Activated CD4-positive, alpha-beta T cell treated with anti-CD3 and anti-CD28 coated beads, Interleukin-2, amount 10 ng/mL, durations not matched to agents 7 days and 5 days (primary cell): ENCODE results near the gene SERBP1. TPM values are rescaled to one million over a fixed set of nuclear protein-coding genes. Genes with fewer than 3 reads are reported as not detected.
A peak's percentile ranks its signal among the peaks of the same experiment; 100 is the strongest.

Experiments
- CTCF ChIA-PET: fragments of 350-600 bp; sonication (Branson Sonifier 250); formaldehyde crosslinking; loops from one replicate; lab custom pipeline; 2021; ENCODE audit warnings: antibody characterized with exemption; lab: Charles Lee
- POLR2A ChIA-PET: fragments of 350-600 bp; sonication (Branson Sonifier 250); formaldehyde crosslinking; loops from one replicate; lab custom pipeline; 2021; ENCODE audit warnings: antibody characterized with exemption; lab: Charles Lee
- DNase-seq: peaks from one replicate; pipeline ENCODE4 v3.0.0-alpha.2; 2020
- H3K27ac Mint-ChIP-seq: one replicate; pipeline ENCODE4 v1.8.0; 2021; ENCODE audit warnings: mild to moderate bottlenecking, moderate library complexity, mixed read lengths
- H3K27me3 Mint-ChIP-seq: one replicate; pipeline ENCODE4 v1.8.0; 2021; ENCODE audit warnings: mixed read lengths
- H3K36me3 Mint-ChIP-seq: one replicate; pipeline ENCODE4 v1.8.0; 2021; ENCODE audit warnings: low read depth, mixed read lengths
- H3K4me1 Mint-ChIP-seq: one replicate; pipeline ENCODE4 v1.8.0; 2021; ENCODE audit warnings: mixed read lengths
- H3K4me3 Mint-ChIP-seq: one replicate; pipeline ENCODE4 v1.8.0; 2021; ENCODE audit warnings: mild to moderate bottlenecking, moderate library complexity, mixed read lengths
- H3K9me3 Mint-ChIP-seq: one replicate; pipeline ENCODE4 v1.8.0; 2021; ENCODE audit warnings: mixed read lengths
- total RNA-seq, 2 experiments: library from RNA; stranded (reverse); gene quantifications; one replicate each; pipeline ENCODE4 v1.2.3, GENCODE V29; 2021

Gene SERBP1
- total RNA-seq, 2 experiments from 2014 or later: 245 to 253 TPM

- Mint-ChIP-seq H3K4me3 (no peak overlapping the region), H3K27ac (no peak overlapping the region), H3K36me3 (peaks cover 58% of the 10 kb centered on the region), H3K9me3 (no peaks in the 10 kb centered on the region), H3K27me3 (no peaks in the 10 kb centered on the region), H3K4me1 (no peaks in the 10 kb centered on the region)
- DNase-seq: no peak
- CTCF ChIA-PET: no interaction called here
- POLR2A ChIA-PET: no interaction called here
Observed at GRCh38 chr1:67371681-67372080, 58.5 kb downstream of the SERBP1 start.

GRCh38 chr1:67371043-67371442, 59.2 kb downstream of the SERBP1 start:
- Mint-ChIP-seq H3K4me3 (no peak overlapping the region), H3K4me1 (no peaks in the 10 kb centered on the region), H3K27me3 (no peaks in the 10 kb centered on the region), H3K9me3 (no peaks in the 10 kb centered on the region), H3K36me3 (peaks cover 55% of the 10 kb centered on the region), H3K27ac (no peak overlapping the region)
- ChIA-PET CTCF (interaction anchor here (0.7 kb wide), 1 partner anchor 17 kb away, joined by 3 read pairs; no protein-coding TSS in a partner anchor), POLR2A (no interaction called here)
- DNase-seq: no peak

GRCh38 chr1:67368046-67368514, 62.1 kb downstream of the SERBP1 start:
- H3K4me3 Mint-ChIP-seq: no peak overlapping the region
- POLR2A ChIA-PET: no interaction called here
- no peak overlapping the region for H3K27ac Mint-ChIP-seq
- H3K27me3 Mint-ChIP-seq: no peaks in the 10 kb centered on the region
- H3K36me3 Mint-ChIP-seq: peaks cover 43% of the 10 kb centered on the region
- H3K9me3 Mint-ChIP-seq: no peaks in the 10 kb centered on the region
- no peaks in the 10 kb centered on the region for H3K4me1 Mint-ChIP-seq
- CTCF ChIA-PET: interaction anchor here (0.9 to 1.6 kb wide), 5 partner anchors 9 to 21 kb away, joined by 3 to 5 read pairs (median 4); no protein-coding TSS in a partner anchor
- DNase-seq: no peak

- Mint-ChIP-seq H3K4me1 (no peaks in the 10 kb centered on the region), H3K27ac (no peak overlapping the region), H3K9me3 (no peaks in the 10 kb centered on the region), H3K4me3 (no peak overlapping the region), H3K27me3 (no peaks in the 10 kb centered on the region), H3K36me3 (peaks cover 45% of the 10 kb centered on the region)
- ChIA-PET CTCF (interaction anchor here (0.6 to 1.6 kb wide), 4 partner anchors 10 to 119 kb away, joined by 3 to 4 read pairs (median 3); no protein-coding TSS in a partner anchor), POLR2A (no interaction called here)
- DNase-seq: no peak
Observed at GRCh38 chr1:67367370-67368045, 62.7 kb downstream of the SERBP1 start.

GRCh38 chr1:67361641-67362040, 68.6 kb downstream of the SERBP1 start:
- CTCF ChIA-PET: no interaction called here
- DNase-seq: no peak
- no peaks in the 10 kb centered on the region for H3K9me3 Mint-ChIP-seq
- peak overlapping the region; percentile 48 for H3K27ac Mint-ChIP-seq
- H3K4me3 Mint-ChIP-seq: no peak overlapping the region
- H3K36me3 Mint-ChIP-seq: peaks cover 36% of the 10 kb centered on the region
- no peaks in the 10 kb centered on the region for H3K27me3 Mint-ChIP-seq
- POLR2A ChIA-PET: no interaction called here
- peaks cover 16% of the 10 kb centered on the region for H3K4me1 Mint-ChIP-seq

- DNase-seq: no peak
- Mint-ChIP-seq H3K27me3 (no peaks in the 10 kb centered on the region), H3K4me1 (peaks cover 24% of the 10 kb centered on the region), H3K9me3 (no peaks in the 10 kb centered on the region), H3K36me3 (peaks cover 47% of the 10 kb centered on the region), H3K4me3 (no peak overlapping the region), H3K27ac (peak overlapping the region; percentile 41)
- POLR2A ChIA-PET: no interaction called here
- CTCF ChIA-PET: no interaction called here
Observed at GRCh38 chr1:67359592-67359991, 70.6 kb downstream of the SERBP1 start.

Other genes with a start within 250 kb of the SERBP1 start
- gene IL12RB2, start 122.5 kb downstream of the SERBP1 start, total RNA-seq: 10 to 100 TPM; 29.3 to 31.8 TPM